ENCODE measurements around the gene SCAPER. TPM values are rescaled to one million over a fixed set of nuclear protein-coding genes. Genes with fewer than 3 reads are reported as not detected.
A peak's percentile ranks its signal among the peaks of the same experiment; 100 is the strongest.

The SCAPER gene
- total RNA-seq, 1 experiment from 2014 or later = 21.5 TPM

DNA sequence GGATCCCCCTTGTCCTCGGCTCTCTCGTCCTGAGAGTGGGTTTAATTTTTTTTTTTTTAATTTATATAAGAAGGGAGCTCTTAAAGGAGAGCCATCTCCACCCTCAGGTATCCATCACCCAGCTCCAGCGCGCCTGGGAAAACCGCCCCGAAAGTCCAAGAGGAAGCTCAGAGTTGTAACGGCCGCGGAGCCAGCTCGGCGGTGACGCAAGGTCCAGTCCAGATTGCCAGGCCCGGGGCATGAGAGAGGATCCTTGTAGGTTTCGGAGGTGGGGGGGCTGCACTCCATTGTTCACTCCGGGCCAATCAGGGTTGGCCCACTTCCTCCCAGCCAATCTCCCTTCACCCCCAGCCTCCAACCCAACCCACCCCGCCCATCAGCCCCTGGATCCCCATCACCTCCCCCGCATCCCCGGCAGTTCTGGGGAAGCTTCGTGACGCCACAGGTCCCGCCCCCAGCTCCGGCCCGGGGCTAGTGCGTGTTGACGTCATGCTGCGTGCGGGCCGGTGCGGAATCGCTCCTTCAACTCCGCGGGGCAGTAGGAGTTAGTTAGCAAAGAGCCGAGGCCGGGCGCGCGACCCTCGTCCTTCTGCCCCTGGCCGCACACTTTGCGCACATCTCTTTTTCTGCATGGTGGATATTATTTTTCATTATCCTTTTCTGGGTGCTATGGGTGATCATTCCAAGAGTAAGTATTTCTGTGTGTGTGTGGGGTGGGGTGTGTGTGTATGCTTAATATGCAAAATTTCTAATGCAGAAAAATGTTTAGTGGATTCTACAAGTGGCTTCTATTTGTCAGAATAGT lies 568.7 kb downstream of the SCAPER start, which contains the start of gene ISL2:
TSS of gene ISL2 (plus strand) at position 520 of the 805 bp plus-strand sequence. CDS start at position 631, 111 bp downstream.
- peak; percentile 95 for DNase-seq (ENCODE audit: low spot score)
- POLR2A ChIA-PET (ENCODE audit: low non-redundant PET) = interaction anchor here (0.6 kb wide), 6 partner anchors 137 to 971 kb away, joined by 3 to 8 read pairs (median 5); no protein-coding TSS in a partner anchor
- intact Hi-C loops (cut with micrococcal nuclease; ENCODE audit: unreplicated experiment) = loop anchor here (10.0 kb wide), 1 partner anchor 508 kb away; no protein-coding TSS in a partner anchor
- TF ChIP-seq, protein P1, sequence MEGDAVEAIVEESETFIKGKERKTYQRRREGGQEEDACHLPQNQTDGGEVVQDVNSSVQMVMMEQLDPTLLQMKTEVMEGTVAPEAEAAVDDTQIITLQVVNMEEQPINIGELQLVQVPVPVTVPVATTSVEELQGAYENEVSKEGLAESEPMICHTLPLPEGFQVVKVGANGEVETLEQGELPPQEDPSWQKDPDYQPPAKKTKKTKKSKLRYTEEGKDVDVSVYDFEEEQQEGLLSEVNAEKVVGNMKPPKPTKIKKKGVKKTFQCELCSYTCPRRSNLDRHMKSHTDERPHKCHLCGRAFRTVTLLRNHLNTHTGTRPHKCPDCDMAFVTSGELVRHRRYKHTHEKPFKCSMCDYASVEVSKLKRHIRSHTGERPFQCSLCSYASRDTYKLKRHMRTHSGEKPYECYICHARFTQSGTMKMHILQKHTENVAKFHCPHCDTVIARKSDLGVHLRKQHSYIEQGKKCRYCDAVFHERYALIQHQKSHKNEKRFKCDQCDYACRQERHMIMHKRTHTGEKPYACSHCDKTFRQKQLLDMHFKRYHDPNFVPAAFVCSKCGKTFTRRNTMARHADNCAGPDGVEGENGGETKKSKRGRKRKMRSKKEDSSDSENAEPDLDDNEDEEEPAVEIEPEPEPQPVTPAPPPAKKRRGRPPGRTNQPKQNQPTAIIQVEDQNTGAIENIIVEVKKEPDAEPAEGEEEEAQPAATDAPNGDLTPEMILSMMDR (conservative IDR thresholded peaks at IDR 0.05; ENCODE audit: low read depth, low read length) = no peak
- Histone ChIP-seq H3K27ac (ENCODE audit: low read depth, low read length, poor library complexity, severe bottlenecking) (peak within 1 kb of the TSS; percentile 80), H3K4me3 (ENCODE audit: low read depth, low read length, poor library complexity, severe bottlenecking) (peak within 1 kb of the TSS; percentile 48), H3K36me3 (ENCODE audit: insufficient read depth, low read length, poor library complexity, severe bottlenecking) (no peaks in the 10 kb centered on the region), H3K4me1 (ENCODE audit: insufficient read depth, low read length, poor library complexity, severe bottlenecking) (peaks cover 35% of the 10 kb centered on the region), H3K27me3 (replicated peaks; ENCODE audit: insufficient read depth, low read depth, low read length, poor library complexity) (peaks cover 39% of the 10 kb centered on the region), H3K9me3 (ENCODE audit: low read depth, low read length, poor library complexity, severe bottlenecking) (no peaks in the 10 kb centered on the region)
- CTCF ChIA-PET = interaction anchor here (0.5 to 0.6 kb wide), 2 partner anchors 45 to 85 kb away, joined by 7 to 9 read pairs; no protein-coding TSS in a partner anchor
- BruUV-seq (replicated peaks) = TSS peak; percentile 88

DNA sequence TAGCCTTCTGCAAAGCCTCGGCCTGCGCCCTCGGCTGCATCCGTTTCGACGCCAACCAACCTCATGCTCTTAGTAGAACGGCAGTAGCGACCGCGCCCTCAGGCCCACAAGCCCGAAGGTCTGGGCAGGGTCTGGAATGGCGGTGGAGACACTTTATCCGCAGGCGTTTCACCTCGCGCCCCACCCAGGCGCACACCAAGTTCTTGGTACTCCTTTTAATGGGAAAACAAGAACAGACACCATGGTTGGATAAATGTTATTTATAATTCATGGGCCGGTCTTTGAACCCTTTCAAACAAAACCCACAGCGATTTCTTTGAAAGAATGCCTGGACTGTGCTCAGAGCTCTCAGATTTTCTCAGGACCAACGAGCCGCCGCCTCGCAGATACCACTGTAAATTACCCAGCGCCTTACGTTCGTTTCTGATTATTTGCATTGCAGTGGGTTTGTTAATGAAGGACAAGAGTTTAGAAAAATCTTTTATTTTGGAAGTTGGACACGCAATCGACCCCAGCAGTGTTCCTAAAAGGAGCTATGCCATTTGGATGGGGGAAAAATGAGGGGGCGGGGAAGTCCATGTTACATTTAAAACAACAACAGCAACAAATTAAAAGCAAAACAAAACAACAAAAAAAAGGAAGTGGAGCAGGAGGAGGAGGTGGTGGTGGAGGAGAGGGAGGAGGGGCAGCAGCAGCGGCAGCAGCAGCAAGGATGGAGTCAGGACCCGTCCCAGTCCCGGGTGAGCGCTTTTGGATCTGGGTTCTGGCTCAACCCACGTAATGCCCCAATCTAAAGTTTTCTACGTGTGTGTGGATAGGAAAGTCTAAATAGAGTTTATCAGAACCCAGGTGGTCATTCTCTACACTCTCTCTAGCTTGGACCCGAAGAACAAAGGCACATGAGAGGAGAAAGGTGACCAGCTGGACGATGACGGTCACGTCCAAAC lies 569.6 kb downstream of the SCAPER start:
- DNase-seq (ENCODE audit: low spot score) = no peak
- BruUV-seq (replicated peaks) = TSS peak; percentile 92
- ChIA-PET CTCF (interaction anchor here (0.5 to 0.6 kb wide), 2 partner anchors 45 to 181 kb away, joined by 3 to 7 read pairs; no protein-coding TSS in a partner anchor), POLR2A (ENCODE audit: low non-redundant PET) (interaction anchor here (0.6 kb wide), 2 partner anchors 546 to 569 kb away, joined by 4 to 5 read pairs; no protein-coding TSS in a partner anchor)
- intact Hi-C loops (cut with micrococcal nuclease; ENCODE audit: unreplicated experiment) = loop anchor here (10.0 kb wide), 1 partner anchor 509 kb away; no protein-coding TSS in a partner anchor
- Histone ChIP-seq H3K36me3 (ENCODE audit: insufficient read depth, low read length, poor library complexity, severe bottlenecking) (no peaks in the 10 kb centered on the region), H3K9me3 (ENCODE audit: low read depth, low read length, poor library complexity, severe bottlenecking) (no peaks in the 10 kb centered on the region), H3K27me3 (replicated peaks; ENCODE audit: insufficient read depth, low read depth, low read length, poor library complexity) (peaks cover 30% of the 10 kb centered on the region), H3K27ac (ENCODE audit: low read depth, low read length, poor library complexity, severe bottlenecking) (peak overlapping the region; percentile 80), H3K4me1 (ENCODE audit: insufficient read depth, low read length, poor library complexity, severe bottlenecking) (peaks cover 28% of the 10 kb centered on the region), H3K4me3 (ENCODE audit: low read depth, low read length, poor library complexity, severe bottlenecking) (peak overlapping the region; percentile 48)
- TF ChIP-seq EZH2 (IDR thresholded peaks at IDR 0.05; ENCODE audit: borderline replicate concordance, low read depth, low read length, poor library complexity, severe bottlenecking) = no peak
- TF ChIP-seq, protein P1 (conservative IDR thresholded peaks at IDR 0.05; ENCODE audit: low read depth, low read length) = no peak
